RPMI8226 (cell line): ENCODE measurements around the gene WWC2.

Experiments used
- DNase-seq: peaks from one replicate; pipeline ENCODE4 v3.0.0-alpha.2; 2015

Gene WWC2

DNA sequence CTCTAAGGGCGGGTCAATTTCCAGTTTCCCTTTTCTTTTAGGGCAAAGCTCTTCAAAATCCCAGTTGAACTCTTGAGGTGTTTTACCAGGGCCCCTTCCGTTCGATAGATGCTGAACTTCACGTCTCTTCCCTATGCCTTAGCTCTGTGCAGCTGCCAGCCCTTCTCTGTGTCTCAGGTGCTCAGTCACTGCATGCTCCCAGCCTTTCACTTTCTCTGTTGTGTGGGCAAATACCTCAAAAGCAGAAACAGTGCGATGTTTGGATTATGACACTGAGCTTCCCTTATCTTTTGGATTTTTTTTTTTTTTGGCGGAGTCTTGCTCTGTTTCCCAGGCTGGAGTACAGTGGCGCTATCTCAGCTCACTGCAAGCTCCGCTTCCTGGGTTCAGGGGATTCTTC, 112.5 kb downstream of the WWC2 start:
- DNase-seq, result no peak

DNA sequence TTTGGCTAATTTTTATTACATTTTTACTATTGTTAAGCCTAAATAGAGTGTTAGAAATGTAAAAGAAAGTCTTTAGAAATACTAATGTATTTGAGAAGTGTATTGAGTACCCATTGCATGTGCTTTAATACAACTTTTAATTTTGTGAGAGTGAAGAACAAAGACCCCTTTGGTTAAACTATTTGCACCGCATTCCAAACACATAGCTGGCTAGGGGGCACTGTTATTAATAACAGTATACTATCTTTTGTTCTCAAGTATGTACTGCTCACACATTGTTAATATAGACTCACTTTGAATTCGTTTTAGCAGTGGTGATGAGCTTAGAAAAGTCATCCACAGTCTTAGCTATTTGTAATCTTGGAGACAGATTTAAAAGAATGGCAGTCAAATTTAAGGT, 114.9 kb downstream of the WWC2 start:
- no peak for DNase-seq

DNA sequence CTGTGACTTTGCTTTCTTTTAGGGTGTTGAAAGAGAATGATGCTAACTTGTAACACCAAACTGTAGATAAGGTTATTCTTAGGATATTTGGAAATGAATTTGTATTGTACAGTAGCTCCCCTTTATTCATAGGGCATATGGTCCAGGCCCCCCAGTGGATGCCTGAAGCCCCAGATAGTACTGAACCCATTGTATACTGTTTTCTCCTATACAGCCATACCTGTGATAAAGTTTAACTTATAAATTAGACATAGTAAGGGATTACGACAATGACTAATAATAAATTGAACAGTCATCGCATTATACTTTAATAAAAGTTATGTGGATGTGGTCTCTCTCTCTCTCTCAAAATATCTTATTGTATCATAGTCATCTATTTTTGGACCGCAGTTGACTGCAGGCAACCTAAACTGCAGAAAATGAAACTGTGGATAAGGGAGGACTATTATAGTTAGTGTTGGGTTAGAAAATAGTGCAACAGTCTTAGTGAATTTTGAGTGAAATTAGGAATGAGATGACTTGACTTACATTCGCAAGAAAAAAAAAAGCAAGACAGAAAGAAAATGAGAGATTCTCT, 115.9 kb downstream of the WWC2 start:
- DNase-seq, result no peak

DNA sequence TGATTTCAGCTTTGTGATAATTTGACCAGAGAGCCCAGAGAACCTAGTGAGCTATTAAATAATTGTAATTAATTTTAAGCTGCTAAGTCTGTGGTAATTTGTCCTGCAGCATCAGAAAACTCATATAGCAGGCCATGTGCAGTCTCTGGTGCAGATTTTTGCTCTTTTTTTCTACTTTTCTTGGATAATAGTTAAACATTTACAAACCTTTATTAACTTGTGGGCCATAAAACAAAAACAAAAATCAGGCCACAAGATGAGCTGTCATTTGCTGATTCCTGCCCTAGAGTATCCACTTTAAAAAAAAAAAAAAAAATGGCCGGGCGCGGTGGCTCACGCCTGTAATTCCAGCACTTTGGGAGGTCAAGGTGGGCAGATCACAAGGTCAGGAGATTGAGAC, 121.2 kb downstream of the WWC2 start:
- no peak for DNase-seq

DNA sequence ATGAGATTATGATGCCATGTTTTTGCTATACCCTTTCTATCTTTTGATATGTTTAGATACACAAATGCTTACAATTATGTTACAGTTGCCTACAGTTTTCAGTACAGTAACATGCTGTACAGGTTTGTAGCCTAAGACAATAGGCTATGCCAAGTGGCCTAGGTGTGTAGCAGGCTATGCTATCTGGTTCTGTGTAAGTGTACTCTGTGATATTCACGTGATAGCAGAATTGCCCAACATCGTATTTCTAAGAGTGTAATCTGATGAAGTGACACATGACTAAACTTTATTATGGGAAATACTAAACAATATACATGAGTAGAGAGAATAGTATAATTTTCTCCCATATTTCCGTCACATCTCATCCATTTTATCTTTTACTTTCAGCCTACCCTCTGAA, 124.0 kb downstream of the WWC2 start:
- DNase-seq, result no peak

DNA sequence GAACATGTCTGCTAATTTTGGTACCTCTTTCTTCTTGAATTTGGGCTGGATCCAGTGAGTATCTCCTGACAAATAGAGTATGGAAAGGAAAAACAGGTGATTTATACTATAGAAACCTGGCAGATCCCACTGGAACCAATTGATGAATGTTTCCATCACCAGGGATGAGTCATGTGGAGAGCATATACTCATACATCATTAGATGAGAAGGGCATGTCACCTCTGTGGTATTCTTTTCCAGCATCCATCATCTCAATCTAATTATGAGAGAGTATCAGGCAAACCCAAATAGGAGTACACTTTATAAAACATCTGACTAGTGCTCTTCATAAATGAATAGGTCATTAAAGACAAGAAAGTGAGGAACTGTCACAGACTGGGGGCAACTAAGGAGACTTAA, 130.3 kb downstream of the WWC2 start:
- no peak for DNase-seq

DNA sequence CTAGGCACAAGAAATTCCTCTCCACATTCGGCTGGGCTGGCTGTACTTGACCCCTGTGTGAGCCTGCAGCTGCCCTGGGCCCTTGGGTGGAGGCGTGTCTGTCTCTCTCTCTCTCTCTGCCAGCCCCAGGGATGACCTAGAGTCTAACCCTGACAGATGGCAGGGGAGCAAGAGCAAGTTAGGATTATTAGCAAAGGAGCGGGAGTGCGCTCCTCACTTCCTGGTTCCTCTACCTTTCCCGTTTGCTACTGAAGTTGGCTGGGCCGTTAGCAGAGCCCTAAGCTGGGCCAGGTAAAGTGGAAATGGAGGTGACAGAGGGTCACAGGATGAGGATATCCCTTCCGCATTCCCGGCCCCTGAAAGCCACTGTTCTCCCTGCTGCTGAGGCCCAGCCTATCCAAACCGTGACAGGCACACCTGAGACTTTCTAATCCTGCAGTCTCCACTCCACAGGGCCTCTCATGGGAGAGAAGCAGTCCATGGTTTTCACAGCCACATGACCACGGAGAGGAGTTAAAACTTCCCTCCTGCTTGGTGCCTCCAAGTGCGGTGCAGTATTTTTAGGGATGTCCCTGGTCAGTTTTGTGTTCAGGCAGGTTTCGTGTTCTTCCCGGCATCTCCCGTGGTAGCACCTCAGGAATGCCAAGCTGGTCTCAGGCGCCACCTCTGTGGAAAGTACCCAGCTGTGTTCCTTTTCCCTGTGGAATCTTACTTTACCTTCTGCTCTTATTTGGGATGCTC, 141.7 kb downstream of the WWC2 start:
- no peak for DNase-seq

DNA sequence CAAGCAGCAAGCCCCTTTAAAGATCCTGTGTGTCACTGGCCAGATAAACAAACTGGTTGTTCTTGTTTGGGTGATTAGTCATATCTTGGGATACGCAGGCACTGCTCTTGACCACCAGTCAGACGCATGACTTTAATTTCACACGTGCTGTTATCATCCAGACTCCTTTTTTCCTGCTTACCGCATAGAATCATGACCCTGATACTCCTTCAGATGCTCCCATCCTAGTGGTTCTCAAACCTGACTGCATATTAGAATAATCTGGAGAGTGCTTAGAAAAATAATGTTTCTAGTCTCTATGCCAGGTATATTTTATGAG, 142.2 kb downstream of the WWC2 start:
- DNase-seq, result no peak

DNA sequence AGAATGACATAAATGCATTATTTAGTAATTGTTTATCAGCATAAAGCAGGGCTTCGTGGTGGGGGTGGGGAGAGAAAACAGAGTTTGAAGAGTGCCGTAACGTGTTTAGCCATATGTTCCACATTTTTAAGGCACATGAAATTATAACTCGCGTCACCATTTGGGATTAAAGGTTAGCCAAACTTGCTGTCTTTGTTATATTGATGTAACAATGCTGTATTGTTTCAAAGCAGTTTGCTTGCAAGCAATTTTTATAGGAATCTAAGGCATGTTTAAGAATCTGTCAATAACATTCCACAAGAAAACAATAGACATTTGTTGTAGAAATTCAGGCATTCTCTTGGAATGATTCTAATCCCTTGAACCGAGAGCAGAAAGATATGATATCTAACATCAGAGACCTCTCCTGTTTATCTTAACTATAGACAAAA, 142.7 kb downstream of the WWC2 start:
- DNase-seq, result no peak

DNA sequence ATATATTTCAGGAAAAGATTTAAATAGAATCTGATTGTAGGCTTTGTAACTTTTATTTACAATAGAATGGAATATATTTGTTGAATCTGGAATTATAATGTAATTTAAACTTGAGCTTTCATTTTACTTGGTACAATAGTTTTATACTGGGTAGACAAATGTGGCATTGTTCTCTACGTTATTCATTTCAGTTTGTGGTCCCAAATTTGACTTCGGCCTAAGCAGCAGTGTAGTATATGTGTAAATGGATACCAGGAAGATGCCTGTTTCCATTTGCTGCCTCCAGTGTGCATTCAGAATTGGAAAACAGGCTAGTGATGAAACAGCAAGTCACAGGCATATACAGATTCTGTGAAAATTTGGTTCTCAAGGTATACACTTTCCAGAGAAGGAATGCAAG, 143.2 kb downstream of the WWC2 start:
- DNase-seq, result no peak

DNA sequence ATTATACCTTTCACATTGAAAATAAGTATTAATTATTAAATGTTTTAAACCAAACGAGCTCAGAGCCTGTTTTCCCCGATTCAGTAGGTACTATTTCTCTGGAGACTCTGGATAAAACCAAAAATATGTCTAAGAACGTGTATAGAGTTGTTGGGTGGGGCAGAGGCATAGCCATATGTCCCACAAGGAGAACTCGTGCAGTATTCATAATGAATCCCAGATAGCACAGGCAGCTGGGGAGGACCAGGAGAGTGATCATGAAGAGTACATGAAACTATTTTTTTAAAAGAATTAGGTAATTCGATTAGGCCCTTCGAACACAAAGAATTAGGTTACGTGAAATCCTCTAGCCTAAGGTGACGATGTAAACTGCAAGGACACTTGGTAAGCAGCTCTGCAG, 145.0 kb downstream of the WWC2 start:
- no peak for DNase-seq

DNA sequence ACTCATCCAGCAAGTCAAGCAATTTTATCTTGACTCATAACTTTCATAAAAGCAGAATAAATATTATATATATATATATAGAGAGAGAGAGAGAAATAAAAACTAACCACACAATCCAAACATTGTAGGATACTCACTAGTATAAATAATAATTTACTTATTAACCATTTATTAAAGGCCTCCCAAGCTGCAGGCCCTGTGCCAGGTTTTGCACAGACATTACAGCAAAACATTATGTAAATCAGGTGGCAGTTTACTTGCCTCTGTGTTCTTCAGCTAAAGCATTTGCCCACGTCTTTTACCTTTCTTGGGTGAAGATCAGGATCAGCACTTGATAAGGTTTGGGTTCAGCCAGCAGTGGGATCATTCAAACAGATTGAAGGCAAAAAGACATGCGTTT, 145.4 kb downstream of the WWC2 start:
- DNase-seq, result no peak

DNA sequence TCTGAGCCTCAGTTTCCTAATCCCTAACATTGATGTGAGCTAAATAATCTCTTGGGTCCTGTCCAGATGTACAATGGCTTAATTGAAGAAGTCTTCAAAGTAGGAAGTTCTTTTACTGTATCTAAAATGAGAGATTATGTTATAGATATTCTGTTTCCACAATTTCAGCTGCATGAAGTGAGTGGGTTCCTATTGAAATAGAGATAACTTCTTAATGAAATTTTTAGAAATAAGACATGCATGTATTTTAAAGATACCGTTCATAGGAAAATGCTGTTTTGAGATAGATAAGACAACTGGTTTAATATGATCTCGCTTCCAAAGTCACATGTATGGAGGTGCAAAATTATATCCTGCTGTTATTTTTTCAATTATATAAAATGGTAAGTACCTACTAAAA, 149.1 kb downstream of the WWC2 start:
- no peak for DNase-seq

DNA sequence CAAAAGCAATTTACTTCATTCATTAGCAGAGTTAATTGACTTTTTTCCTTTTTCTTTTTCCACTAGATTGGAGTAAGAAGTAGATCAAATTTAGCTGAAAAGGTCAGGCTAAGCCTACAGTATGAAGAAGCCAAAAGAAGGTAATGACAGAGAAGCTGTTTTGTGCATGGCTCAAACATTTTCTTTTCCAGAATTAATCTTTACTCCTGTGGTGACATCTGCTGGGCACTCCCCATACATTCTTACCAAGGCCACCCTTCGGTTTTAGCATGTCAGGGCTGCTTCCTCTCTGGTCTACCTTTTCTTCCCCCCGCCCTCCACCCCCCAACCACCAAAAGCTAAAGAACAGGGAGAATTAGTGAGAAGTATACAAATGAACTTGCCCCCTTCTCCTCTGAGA, 150.8 kb downstream of the WWC2 start:
- DNase-seq, result peak; percentile 6

DNA sequence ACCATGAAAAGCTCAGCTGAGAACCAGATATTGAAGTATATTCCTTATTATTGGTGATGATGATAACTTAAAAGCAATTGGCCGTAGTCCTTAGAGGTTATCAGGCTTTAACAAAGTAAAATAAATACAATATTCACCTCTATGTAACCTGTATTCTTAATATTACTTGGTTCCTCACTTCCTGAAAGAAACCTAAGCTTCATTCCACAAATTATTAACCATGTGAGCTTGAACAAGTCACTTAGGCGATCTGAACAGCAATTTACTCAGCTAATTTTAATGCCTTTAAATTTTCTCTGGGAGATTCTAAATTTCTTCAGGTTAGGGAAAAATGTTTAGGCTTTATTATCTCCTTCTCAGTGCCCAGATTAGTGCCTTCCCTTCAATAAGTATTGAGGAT, 151.8 kb downstream of the WWC2 start:
- DNase-seq, result no peak

DNA sequence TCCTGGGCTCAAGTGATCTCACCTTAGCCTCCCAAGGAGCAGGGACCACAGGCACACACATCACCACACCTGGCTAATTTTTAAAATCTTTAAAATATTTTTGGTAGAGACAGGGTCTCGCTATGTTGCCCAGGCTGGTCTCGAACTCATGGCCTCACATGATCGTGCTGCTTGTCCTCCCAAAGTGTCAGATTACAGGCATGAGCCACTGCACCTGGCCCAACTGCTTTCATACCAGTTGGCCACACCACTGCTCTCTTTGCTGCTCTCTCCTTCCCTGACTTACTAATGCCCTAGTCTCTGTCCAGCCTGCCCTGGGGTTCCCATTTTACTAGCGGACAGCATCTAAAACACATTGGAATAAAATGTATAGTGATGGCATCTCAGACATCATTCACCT, 153.9 kb downstream of the WWC2 start:
- no peak for DNase-seq

DNA sequence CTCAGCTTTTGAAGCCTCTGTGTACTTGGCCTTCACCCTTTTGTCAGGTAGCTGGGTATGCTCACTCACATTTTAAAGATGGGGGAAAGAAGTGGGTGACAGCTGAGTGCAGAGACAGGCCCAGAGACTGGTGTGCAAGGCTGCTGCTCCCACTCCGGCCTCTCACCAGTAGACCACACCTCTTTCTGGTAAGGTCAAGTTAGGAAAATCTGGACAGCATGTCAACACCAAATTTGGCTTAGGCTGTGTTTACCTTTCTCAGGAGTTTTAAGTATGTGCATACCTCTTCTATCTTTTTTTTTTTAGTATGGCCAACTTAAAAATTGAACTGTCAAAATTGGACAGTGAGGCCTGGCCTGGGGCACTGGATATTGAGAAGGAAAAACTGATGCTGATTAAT, 154.4 kb downstream of the WWC2 start:
- no peak for DNase-seq

DNA sequence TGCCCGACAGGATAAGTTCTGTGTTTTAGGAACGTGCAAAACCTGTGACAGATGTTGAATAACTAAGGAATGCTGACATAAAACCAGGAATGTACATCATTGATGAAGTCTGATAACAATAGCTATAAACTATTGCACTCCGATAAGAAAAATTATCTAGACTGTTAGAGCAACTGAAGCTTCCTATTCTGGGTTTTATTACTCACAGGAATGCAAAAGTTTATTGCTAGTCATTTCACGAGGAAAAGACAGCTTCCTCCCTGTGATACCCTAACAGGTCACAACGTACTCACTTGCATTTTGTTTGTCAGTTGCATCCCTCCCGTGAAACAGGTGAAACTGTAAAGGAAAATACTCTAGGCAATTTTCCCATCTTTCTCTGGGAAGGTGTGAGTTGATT, 155.1 kb downstream of the WWC2 start:
- no peak for DNase-seq

DNA sequence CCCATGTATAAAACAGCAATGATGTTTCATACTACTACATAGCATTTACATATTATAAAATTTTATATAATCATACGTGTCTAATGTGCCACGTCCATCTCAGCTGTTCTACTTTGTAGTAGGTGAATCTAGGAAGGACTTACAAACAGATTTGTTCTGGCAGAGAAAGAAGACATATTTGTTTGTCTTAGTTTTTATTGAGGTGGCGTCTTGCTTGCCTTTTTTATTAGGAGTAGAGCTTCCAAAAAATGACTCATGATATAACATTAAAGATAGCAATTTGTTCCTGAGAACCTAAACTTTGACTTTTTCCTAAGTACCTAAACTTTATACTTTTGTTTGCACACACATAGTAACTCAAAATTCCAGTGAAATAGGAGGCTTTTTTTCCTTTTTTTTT, 156.4 kb downstream of the WWC2 start:
- no peak for DNase-seq

DNA sequence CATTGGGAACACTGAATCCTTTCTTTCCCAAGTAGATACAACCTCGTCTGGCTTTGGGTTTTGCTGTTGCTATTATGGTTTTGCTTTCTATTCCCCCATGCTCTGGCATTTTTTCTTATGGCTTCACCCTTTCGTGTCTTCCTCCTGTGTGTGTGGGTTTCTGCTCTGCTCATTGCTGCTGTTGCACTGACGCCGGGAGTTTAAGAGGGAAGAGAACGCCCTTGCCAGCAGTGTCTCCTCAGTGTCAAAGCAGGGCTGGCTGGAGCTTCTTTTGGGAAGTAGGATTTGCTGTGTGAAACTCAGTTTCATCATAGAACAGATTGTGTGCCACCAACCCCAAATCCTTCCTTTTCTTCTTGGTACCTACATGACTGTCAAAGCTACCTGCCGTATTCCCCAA, 157.3 kb downstream of the WWC2 start:
- DNase-seq, result no peak

DNA sequence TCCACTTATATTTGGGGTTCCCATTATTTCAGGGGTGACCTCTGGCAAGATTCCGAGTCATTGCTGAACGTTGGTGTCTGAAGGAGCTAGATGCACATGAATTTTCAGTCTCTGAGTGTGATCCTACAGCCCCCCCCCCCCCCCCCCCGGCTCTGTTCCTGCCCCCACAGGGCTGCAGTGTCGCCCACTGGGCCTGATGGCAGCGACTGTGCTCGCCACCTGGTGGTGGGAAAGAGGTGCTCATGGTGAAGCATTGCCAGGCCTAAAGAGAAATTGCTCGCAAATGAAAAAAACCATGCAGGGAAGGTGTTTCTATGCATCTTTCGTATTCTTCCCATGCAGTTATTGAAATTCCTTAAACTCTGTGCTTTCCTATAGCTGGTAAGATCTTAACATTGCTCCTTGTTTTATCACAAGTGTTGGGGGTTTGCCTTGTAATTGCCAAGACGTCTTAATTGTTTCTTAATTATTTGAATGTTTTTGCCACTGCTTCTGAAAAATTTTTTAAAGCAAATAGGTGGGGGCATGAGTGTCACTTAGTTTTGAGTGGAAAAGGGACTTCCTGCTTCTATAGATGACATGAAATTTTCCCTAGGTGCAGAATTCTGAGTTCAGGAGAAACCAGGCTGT, 157.8 kb downstream of the WWC2 start:
- DNase-seq, result peak; percentile 41

DNA sequence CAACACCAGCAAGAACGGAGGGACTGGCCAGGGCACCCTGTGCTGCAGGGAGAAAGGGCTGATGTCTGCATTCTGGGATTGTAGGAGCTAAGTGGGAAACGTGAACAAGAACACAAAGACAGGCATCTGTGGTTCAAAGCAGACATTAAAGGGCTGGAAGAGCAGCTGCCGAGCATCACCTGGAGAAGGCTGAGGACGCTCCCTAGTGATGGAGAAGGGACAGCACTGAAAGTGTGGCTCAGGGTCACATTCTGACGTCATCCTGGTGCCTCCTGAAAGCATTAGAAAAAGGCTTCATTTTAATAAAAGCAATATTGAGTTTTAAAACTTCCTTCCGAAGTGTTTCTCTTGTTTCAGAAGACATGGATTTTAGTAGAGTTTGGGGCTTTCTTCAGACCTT, 158.8 kb downstream of the WWC2 start:
- no peak for DNase-seq

DNA sequence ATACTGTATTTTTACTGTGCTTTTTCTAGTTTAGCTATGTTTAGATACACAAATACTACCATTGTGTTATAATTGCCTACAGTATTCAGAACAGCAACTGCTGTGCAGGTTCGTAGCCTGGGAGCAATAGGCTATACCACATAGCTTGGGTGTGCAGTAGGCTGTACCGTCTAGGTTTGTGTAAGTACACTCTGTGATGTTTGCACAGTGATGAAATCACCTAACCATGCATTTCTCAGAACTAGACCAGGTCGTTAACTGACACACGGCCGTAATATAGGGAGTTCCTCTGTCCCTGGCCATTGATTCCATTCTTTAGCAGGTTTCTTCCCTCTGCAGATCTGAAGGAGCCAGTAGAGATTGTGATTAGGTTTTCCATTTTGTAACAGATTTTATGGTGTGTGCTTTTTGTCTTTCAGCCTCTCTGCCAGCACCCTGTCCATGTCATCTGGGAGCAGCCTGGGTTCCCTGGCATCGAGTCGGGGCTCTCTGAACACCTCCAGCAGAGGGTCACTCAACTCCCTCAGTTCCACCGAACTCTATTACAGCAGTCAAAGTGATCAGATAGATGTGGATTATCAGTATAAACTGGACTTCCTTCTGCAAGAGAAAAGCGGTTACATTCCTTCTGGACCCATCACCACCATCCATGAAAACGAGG, 161.6 kb downstream of the WWC2 start:
- no peak for DNase-seq
